Tibial nerve (tissue), 3 donors: ENCODE results near the gene LRRC27.
"Not testable (repeated sequence)": the region's sequence is repeated elsewhere in the genome, so short reads cannot be mapped to it uniquely, and the experiment has no call there.

Source experiments
- POLR2A ChIP-seq, 2 donors: fragments of 450-650 bp; IDR thresholded peaks; one replicate each; pipeline ENCODE4 v1.6.1; 2017; ENCODE audit warnings: antibody characterized with exemption in 2 of 2, mild to moderate bottlenecking in 2 of 2, moderate library complexity in 2 of 2
- TF ChIP-seq, protein P1 (sequence below), 5 experiments: fragments of 200-600 bp in 3 of 5; fragments of 450-650 bp in 2 of 5; sonication (generic) in 3 of 5; IDR thresholded peaks; one replicate each; pipeline ENCODE4 v1.5.1; 2016 to 2019; ENCODE audit warnings: antibody characterized with exemption in 5 of 5, mild to moderate bottlenecking in 3 of 5, moderate library complexity in 2 of 5

DNA sequence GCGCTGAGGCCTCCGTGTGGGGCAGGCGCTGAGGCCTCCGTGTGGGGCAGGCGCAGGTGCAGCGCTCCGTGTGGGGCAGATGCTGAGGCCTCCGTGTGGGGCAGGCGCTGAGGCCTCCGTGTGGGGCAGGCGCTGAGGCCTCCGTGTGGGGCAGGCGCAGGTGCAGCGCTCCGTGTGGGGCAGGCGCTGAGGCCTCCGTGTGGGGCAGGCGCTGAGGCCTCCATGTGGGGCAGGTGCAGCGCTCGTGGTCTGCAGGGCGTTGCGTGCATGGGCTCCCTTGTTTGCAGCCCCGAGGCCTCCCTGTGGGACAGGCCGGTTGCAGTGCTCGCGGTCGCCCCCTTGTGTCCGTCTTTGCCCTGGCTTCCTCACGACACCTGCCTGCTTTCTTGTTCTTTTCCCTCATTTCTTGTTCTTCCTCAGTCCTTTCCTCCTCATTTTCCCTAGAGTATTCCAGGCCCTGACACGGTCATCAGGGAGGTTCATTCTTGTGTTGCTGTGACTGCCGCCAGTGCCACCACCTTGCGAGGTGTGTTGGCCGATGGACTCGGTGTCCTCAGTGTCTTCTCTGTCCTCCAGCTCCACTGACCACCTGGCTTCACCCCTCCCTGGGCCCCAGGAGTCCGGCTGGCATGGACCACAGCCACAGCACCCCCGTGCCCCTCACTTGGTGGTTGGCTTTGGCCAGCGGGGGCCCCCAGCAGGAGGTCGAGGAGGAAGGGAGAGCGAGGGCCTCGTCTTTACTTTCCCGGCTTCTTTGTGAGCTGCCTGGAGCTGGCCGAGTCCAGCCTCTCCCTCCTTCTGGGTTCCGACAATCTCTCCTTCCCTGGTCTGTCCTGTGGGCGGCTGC is 20.7 kb downstream of the LRRC27 start:
- TF ChIP-seq, protein P1, sequence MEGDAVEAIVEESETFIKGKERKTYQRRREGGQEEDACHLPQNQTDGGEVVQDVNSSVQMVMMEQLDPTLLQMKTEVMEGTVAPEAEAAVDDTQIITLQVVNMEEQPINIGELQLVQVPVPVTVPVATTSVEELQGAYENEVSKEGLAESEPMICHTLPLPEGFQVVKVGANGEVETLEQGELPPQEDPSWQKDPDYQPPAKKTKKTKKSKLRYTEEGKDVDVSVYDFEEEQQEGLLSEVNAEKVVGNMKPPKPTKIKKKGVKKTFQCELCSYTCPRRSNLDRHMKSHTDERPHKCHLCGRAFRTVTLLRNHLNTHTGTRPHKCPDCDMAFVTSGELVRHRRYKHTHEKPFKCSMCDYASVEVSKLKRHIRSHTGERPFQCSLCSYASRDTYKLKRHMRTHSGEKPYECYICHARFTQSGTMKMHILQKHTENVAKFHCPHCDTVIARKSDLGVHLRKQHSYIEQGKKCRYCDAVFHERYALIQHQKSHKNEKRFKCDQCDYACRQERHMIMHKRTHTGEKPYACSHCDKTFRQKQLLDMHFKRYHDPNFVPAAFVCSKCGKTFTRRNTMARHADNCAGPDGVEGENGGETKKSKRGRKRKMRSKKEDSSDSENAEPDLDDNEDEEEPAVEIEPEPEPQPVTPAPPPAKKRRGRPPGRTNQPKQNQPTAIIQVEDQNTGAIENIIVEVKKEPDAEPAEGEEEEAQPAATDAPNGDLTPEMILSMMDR (IDR thresholded peaks at IDR 0.05) = peak; percentile 67 to 90 (median 85)
- not testable (repeated sequence) for TF ChIP-seq POLR2A (IDR thresholded peaks at IDR 0.05)
